Heart left ventricle (tissue), 16 donors: ENCODE results near the gene SMIM45.

ENCODE experiments used
- ATAC-seq, 4 donors: fragments of 200-7000 bp; cut with Tn5 transposase; one replicate each; pipeline ENCODE4 v1.9.1; 2020 to 2022; ENCODE audit warnings: moderate library complexity in 4 of 4, mild to moderate bottlenecking in 3 of 4, moderate number of reproducible peaks in 1 of 4
- DNase-seq, 5 donors: peaks; one replicate each; pipeline ENCODE4 v3.0.0-alpha.2; 2020
- H3K27ac ChIP-seq, 12 donors: fragments of 200-600 bp; sonication (generic) in 4 of 12; one replicate each; pipeline versions ENCODE4 v1.5.0 to v1.8.0; 2016 to 2022; ENCODE audit warnings: mild to moderate bottlenecking in 2 of 12
- H3K27me3 ChIP-seq, 9 donors: fragments of 200-600 bp; sonication (generic) in 2 of 9; one replicate each; pipeline versions ENCODE4 v1.5.1 to v1.8.0; 2016 to 2022; ENCODE audit warnings: mild to moderate bottlenecking in 3 of 9
- H3K36me3 ChIP-seq, 9 donors: fragments of 200-600 bp; sonication (generic) in 2 of 9; one replicate each; pipeline versions ENCODE4 v1.5.0 to v1.8.0; 2018 to 2022; ENCODE audit warnings: mild to moderate bottlenecking in 2 of 9
- H3K4me1 ChIP-seq, 12 donors: fragments of 200-600 bp; sonication (generic) in 4 of 12; one replicate each; pipeline versions ENCODE4 v1.5.0 to v1.8.0; 2016 to 2022; ENCODE audit warnings: mild to moderate bottlenecking in 3 of 12
- H3K4me3 ChIP-seq, 12 donors: fragments of 200-600 bp; sonication (generic) in 4 of 12; one replicate each; pipeline versions ENCODE4 v1.5.0 to v1.8.0; 2017 to 2022; ENCODE audit warnings: mild to moderate bottlenecking in 9 of 12, moderate library complexity in 4 of 12
- H3K9me3 ChIP-seq, 12 donors: fragments of 200-600 bp; sonication (generic) in 4 of 12; one replicate each; pipeline versions ENCODE4 v1.5.0 to v1.8.0; 2016 to 2022; ENCODE audit warnings: mild to moderate bottlenecking in 1 of 12
- CTCF ChIP-seq, 12 donors: fragments of 200-600 bp; sonication (generic) in 4 of 12; IDR thresholded peaks; one replicate each; pipeline versions ENCODE4 v1.5.0 to v1.8.0; 2018 to 2022; ENCODE audit warnings: antibody characterized with exemption in 12 of 12, mild to moderate bottlenecking in 5 of 12
- POLR2A ChIP-seq, 2 donors: fragments of 450-650 bp; IDR thresholded peaks; one replicate each; pipeline ENCODE4 v1.6.1; 2017; ENCODE audit warnings: antibody characterized with exemption in 2 of 2, mild to moderate bottlenecking in 2 of 2, moderate library complexity in 2 of 2
- WGBS, 4 donors: extraction: QIAGEN DNeasy Blood & Tissue Kit in 2 of 4; methylation state at CpG; one replicate each; pipeline versions ENCODE4 v1.1.5 to v1.1.7; 2013 to 2018; 5-methylcytosine and 5-hydroxymethylcytosine counted together
- intact Hi-C, 10 donors: fragments of 100-400 bp; cut with DNase I; formaldehyde crosslinking; loops; one replicate each; pipeline versions ENCODE4 v1.11.1 to v1.14.2; 2022
- donor health status: ischemic (EF 13 %, LVEDD 7.1; RV severe dilation, severe dysfunction).
- donor health status: healthy with polysubstance abuse.
- donor health status: DM: no; HTN: yes; CAD: no.
- donor health status: DM: no; HTN: no; CAD: no.
- donor health status: ischemic (EF 25% LVEDD 6.9; RV normal size, moderate dysfunction).
- donor health status: ischemic (EF 25% LVEDD 5.7; RV mildly dilated, moderate dysfunction).
- donor health status: healthy.
- donor health status: DM: yes; HTN: yes; CAD: no.
- donor health status: ischemic (EF 35%, LVEDD 5.7; RV mildly dilated, moderate dysfunction).
- donor health status: nonischemic (EF 11% LVEDD 7.7; RV severe dilation, severe dysfunction).
- donor health status: DM: yes; HTN: yes; CAD: no.
- donor health status: PGD.
- donor health status: ischemic (EF 29% LVEDD 5.4; RV normal size, mild dysfunction).
- donor health status: nonischemic (EF 23%, LVEDD 6.1; RV moderate dilation, normal function).

Gene SMIM45

DNA sequence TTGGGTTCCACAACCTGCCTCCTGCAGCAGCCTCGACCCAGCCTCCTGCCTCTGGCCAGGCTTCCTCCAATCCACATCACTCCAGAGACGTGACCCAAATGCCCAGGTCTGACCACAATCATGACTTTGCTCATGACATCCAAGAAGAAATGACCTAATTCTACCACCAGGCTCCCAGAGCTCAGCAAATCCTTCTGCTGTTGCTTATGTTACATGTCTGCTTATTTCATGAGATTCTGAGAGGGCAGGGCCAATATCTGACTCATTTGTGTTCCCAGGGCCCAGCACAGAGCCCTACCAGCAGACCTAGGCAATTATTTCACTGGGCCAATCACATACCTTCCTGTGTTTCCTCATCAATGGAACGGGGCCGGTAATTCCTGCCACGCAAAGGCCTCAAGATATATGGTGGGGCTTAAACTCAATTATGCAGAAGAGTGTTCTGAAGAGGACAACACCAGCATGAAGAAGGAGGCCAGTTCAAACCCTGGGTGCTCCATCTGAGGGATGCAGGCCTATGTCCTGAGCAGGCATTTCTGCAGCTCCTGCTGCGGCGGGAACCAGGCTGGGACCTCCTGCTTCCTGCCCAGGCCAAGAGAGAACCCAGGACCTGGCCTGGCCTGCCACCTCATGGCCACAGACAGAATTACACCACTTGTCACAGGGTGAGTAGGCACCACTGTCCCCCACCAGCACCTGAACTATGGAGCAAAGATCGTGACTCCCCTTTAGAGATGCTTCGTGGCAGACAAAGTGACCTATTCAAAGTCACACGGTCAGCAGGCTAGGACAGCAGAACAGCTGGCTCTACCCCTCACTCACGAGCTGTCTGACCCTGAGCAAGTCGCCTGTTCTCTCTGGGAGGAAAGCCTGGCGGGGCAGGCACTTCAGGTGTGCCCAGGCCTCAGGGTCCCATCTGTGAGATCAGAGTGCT is 10.9 kb upstream of the SMIM45 start:
- 48 to 60% (median 54%) methylated on average over 12 to 13 of the region's 13 CpGs for WGBS, 4 donors
- Histone ChIP-seq H3K4me1 (peaks cover 0 to 43% (median 14%) of the 10 kb centered on the region in 12 donors), H3K27ac (peak overlapping the region in 5 of 12 donors; percentile 13 to 84 (median 23)), H3K36me3 (no peaks in the 10 kb centered on the region), H3K4me3 (no peak overlapping the region), H3K27me3 (no peaks in the 10 kb centered on the region), H3K9me3 (no peaks in the 10 kb centered on the region)
- TF ChIP-seq CTCF (IDR thresholded peaks at IDR 0.05) (peak; percentile 85 to 97 (median 93)), POLR2A (IDR thresholded peaks at IDR 0.05) (no peak)
- peak; percentile 80 to 91 (median 84) for DNase-seq
- intact Hi-C loops, result loop anchor here (1.0 to 5.0 kb wide), 12 partner anchors 116 to 245 kb away; no protein-coding TSS in a partner anchor
- peak; percentile 78 to 88 (median 87) for ATAC-seq

GRCh38 chr22:41943661-41944209 is 8.2 kb upstream of the SMIM45 start:
- Histone ChIP-seq H3K27ac (no peak overlapping the region), H3K4me3 (no peak overlapping the region), H3K27me3 (no peaks in the 10 kb centered on the region), H3K4me1 (peaks cover 0 to 53% (median 17%) of the 10 kb centered on the region in 12 donors), H3K9me3 (no peaks in the 10 kb centered on the region), H3K36me3 (no peaks in the 10 kb centered on the region)
- no peak for DNase-seq
- TF ChIP-seq CTCF (IDR thresholded peaks at IDR 0.05) (no peak), POLR2A (IDR thresholded peaks at IDR 0.05) (no peak)
- ATAC-seq, result no peak
- intact Hi-C loops, result loop anchor here in 3 of 10 donors (2.0 to 5.0 kb wide), 3 partner anchors 121 to 247 kb away; no protein-coding TSS in a partner anchor
- WGBS, 4 donors, result 56 to 67% (median 58%) methylated on average over 8 to 9 of the region's 9 CpGs

DNA sequence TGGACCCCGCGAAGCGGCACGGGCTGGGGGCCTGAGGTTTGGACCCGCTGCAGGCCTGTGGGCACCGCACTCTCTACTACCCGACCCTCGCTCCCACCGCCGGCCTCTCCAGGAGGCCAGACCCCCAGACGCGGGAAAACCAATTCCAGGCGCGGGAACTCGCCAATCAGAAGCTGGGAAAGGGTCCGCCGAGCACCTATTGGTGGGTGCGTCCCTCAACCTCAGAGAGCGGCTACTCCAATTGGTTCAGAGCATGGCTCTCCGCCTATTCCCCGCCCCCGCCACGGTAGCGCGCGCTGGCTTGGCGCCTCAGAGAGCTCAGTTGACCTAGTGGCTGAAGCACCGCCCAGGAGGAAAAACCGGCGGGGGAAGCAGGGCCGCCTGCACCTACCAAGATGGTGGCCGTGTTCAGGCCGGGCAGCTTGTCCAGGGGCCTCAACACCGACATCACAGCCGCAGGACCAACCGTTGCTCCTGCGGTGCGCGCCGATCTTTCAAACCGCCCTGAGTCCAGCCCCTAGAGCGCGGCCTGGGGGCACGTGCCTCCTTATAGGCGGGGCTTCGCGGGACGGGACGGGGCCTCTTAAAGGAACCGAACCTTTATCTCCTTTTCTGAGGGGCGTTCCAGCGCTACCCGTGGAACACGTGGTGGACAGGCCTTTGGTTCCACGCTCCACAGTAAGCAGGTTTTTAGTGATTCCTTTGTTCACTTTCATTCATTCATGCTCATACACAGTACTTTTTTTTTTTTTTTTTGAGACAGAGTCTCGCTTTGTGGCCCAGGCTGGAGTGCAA is 5.1 kb upstream of the SMIM45 start, which contains the start of gene CENPM:
CENPM (minus strand) TSS at position 524 of the 795 bp plus-strand sequence; CDS start at position 448, 76 bp downstream.
- peak; percentile 96 to 99 (median 98) for ATAC-seq
- H3K4me1 ChIP-seq, result peaks cover 0 to 31% (median 9%) of the 10 kb centered on the region in 12 donors
- intact Hi-C loops, result no loop called here
- DNase-seq, result peak; percentile 92 to 94 (median 93)
- H3K36me3 ChIP-seq, result no peaks in the 10 kb centered on the region
- 2 to 4% (median 2%) methylated on average over 16 to 56 of the region's 56 CpGs for WGBS, 4 donors
- peak within 1 kb of the TSS in 4 of 12 donors; percentile 3 to 50 (median 29) for H3K27ac ChIP-seq
- peaks cover 0 to 4% (median 0%) of the 10 kb centered on the region in 9 donors for H3K27me3 ChIP-seq
- peak within 1 kb of the TSS; percentile 50 to 79 (median 69) for H3K4me3 ChIP-seq
- no peaks in the 10 kb centered on the region for H3K9me3 ChIP-seq
- TF ChIP-seq CTCF (IDR thresholded peaks at IDR 0.05) (peak in 1 of 12 donors; percentile 1), POLR2A (IDR thresholded peaks at IDR 0.05) (no peak)
